ENCODE results near the gene NADSYN1. TPM values are rescaled to one million over a fixed set of nuclear protein-coding genes. Genes with fewer than 3 reads are reported as not detected.

Gene NADSYN1
- total RNA-seq, 3 donors from 2014 or later: 112 to 210 (median 141) TPM

DNA sequence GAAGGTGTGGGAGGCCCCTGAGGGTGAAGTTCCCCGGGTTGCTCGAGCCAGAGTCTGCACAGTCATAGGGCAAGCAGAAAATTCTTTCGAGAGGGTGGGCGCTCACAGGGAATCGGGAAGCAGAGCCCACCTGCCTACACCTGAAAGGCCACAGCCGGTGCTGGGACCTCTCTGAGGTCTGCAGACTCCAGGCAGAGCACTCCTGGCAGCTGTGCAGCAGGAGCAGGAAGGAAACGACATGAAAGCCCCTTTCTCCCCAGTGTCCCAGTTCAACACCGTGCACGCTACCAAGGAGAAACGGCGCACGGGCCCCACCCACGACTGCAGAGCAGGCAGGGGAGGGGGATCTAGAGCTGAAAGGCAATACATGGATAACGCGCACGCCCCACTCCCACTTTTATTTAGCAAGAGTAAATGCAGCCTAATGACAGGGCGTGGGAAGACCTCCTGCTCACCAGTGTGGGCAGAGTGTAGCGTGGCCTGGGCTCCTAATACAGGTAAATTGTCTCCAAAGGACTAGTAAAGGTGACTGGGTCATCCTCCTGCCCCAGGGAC lies 18.4 kb upstream of the NADSYN1 start:
- DNase-seq (no peak), ATAC-seq (no peak)
- Histone ChIP-seq H3K4me3 (no peak overlapping the region), H3K4me1 (ENCODE audit: low read depth) (peaks cover 12% of the 10 kb centered on the region), H3K36me3 (ENCODE audit: low read depth) (no peaks in the 10 kb centered on the region), H3K9me3 (no peaks in the 10 kb centered on the region)
- intact Hi-C loops (cut with DNase I, micrococcal nuclease): no loop called here
- TF ChIP-seq, protein P1, sequence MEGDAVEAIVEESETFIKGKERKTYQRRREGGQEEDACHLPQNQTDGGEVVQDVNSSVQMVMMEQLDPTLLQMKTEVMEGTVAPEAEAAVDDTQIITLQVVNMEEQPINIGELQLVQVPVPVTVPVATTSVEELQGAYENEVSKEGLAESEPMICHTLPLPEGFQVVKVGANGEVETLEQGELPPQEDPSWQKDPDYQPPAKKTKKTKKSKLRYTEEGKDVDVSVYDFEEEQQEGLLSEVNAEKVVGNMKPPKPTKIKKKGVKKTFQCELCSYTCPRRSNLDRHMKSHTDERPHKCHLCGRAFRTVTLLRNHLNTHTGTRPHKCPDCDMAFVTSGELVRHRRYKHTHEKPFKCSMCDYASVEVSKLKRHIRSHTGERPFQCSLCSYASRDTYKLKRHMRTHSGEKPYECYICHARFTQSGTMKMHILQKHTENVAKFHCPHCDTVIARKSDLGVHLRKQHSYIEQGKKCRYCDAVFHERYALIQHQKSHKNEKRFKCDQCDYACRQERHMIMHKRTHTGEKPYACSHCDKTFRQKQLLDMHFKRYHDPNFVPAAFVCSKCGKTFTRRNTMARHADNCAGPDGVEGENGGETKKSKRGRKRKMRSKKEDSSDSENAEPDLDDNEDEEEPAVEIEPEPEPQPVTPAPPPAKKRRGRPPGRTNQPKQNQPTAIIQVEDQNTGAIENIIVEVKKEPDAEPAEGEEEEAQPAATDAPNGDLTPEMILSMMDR (IDR thresholded peaks at IDR 0.05): no peak

DNA sequence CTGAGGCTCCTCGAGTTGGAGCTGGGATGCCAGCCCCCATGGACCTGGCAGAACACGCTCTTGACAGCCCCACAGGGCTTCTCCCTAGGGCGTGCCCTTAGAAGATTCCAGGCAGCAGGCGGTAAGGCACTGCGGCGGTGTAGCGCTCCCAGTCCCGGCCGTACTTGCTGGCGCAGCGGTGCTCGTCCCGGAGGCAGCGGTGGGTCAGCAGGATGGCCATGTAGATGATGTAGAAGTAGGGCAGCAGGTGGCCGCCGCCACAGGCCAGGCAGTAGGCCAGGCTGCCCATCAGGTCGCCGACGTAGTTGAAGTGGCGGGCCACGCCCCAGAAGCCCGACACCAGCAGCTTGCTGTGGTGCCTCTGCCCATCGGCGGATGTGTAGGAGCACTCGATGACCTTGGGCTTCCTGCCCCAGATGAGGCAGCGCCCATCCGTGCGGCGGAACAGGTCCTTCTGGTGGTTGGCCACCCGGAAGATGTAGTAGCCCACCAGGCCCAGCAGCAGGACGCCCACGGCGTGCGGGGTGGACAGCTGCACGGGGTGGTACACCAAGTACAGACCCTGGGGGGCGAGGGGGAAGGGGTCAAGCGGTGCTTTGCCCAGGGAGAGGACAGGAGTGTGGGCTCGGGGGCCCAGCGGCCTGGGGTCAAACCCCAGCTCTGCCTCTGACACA lies 17.6 kb upstream of the NADSYN1 start:
- no peaks in the 10 kb centered on the region for H3K9me3 ChIP-seq
- intact Hi-C loops (cut with DNase I, micrococcal nuclease): no loop called here
- no peak overlapping the region for H3K4me3 ChIP-seq
- ATAC-seq: no peak
- no peak for DNase-seq
- H3K4me1 ChIP-seq (ENCODE audit: low read depth): peaks cover 12% of the 10 kb centered on the region
- TF ChIP-seq, protein P1 (IDR thresholded peaks at IDR 0.05): no peak
- no peaks in the 10 kb centered on the region for H3K36me3 ChIP-seq (ENCODE audit: low read depth)

DNA sequence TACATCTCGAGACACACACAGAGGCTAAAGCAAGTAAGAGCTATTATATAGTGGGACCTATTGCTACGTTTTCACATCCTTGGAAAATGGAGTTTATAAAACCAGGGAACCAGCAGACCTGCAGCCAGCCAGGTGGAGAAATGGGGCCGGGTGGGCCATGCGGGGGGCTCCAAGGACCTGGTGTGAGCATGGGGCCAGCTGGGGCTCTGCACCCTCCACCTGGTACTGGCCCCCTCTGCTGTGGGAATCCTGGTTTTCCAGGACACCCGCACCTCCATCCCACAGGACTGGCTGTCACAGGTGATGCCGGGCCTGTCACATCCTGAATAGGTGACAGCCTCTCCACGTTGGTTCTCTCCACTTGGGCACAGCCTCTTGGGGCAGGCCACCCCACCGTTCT lies 16.1 kb upstream of the NADSYN1 start:
- Histone ChIP-seq H3K4me1 (ENCODE audit: low read depth) (peaks cover 12% of the 10 kb centered on the region), H3K9me3 (no peaks in the 10 kb centered on the region), H3K4me3 (no peak overlapping the region), H3K36me3 (ENCODE audit: low read depth) (no peaks in the 10 kb centered on the region)
- ATAC-seq (no peak), DNase-seq (no peak)
- TF ChIP-seq, protein P1 (IDR thresholded peaks at IDR 0.05): no peak
- intact Hi-C loops (cut with DNase I, micrococcal nuclease): no loop called here

DNA sequence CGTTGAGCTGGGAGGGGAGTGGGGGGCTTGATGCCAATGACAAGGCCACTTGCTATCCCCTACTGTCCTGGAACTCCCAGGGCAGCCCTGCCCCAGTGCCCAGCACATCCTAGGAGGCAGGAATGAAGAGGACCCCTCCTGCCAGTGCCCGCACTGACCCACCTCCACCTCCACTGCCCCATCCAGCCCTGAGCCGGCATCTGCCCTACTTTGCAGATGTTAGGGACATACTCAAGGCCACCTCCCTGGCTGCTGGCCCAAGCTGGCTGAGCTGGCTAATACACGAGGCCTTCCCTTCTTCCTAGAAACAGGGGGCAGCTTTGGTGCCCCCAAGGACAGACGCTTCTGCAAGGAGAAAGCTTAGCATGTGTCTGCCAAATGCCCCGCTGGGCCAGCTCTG lies 15.6 kb upstream of the NADSYN1 start:
- intact Hi-C loops (cut with DNase I, micrococcal nuclease): no loop called here
- ATAC-seq: no peak
- TF ChIP-seq, protein P1 (IDR thresholded peaks at IDR 0.05): no peak
- Histone ChIP-seq H3K4me1 (ENCODE audit: low read depth) (peaks cover 12% of the 10 kb centered on the region), H3K4me3 (no peak overlapping the region), H3K9me3 (no peaks in the 10 kb centered on the region), H3K36me3 (ENCODE audit: low read depth) (no peaks in the 10 kb centered on the region)
- no peak for DNase-seq

DNA sequence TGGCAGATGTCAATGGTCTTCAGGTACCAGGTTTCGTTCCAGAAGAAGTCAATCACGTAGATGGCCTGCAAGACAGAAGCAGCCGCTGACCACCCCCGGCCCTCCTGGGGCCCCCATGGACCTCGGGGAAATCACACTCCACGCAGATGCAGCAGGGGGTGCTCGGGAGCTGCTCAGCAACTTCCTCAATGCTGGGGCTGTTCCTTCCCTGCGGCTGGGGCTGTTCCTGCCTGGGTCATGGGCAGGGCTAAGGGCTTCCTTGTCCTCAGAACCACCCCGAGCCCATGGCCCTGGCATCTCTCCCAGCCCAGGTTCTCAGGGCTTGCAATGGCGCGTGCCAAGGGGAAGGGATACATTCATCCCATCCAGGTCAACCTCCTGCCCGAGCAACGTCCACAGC lies 15.1 kb upstream of the NADSYN1 start:
- no peak for ATAC-seq
- DNase-seq: no peak
- Histone ChIP-seq H3K4me1 (ENCODE audit: low read depth) (peaks cover 11% of the 10 kb centered on the region), H3K4me3 (no peak overlapping the region), H3K36me3 (ENCODE audit: low read depth) (no peaks in the 10 kb centered on the region), H3K9me3 (no peaks in the 10 kb centered on the region)
- TF ChIP-seq, protein P1 (IDR thresholded peaks at IDR 0.05): no peak
- intact Hi-C loops (cut with DNase I, micrococcal nuclease): no loop called here
